ENCODE measurements around the gene TNRC6B.

The TNRC6B gene

GRCh38 chr22:40244586-40244985, 66.9 kb downstream of the TNRC6B start:
- Histone ChIP-seq H3K4me3 (ENCODE audit: low read depth in 1 of 2, low read length in 2 of 2) (no peak overlapping the region), H3K36me3 (ENCODE audit: control insufficient read depth in 1 of 2, insufficient read depth in 2 of 2, low read length in 2 of 2) (peaks cover 6 to 8% of the 10 kb centered on the region in 2 donors), H3K27me3 (ENCODE audit: low read depth, low read length) (no peaks in the 10 kb centered on the region), H3K4me1 (ENCODE audit: control insufficient read depth in 1 of 2, insufficient read depth in 2 of 2, low read length in 2 of 2) (peaks cover 0 to 4% of the 10 kb centered on the region in 2 donors), H3K9me3 (ENCODE audit: control insufficient read depth in 1 of 2, low read length in 2 of 2) (no peaks in the 10 kb centered on the region), H3K27ac (ENCODE audit: low read length) (no peak overlapping the region)

DNA sequence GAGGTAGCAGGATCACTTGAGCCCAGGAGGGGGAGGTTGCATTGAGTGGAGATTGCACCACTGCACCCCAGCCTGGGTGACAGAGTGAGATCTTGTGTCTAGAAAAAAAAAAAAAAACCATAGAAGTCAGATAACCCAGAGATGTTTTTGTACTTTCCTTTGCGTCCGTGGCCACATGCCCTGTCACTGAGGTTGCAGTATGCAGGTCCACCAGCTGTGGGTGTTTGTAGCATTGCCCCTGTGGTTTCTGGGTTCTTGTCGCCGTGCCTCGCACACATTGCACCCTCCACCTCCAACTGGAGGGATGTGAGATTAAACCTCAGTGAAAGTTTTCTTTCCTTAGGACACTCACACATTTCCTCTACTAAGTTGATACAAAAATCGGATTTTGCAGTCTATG, 70.3 kb downstream of the TNRC6B start:
- no peak overlapping the region for H3K4me3 ChIP-seq (ENCODE audit: low read depth in 1 of 2, low read length in 2 of 2)
- H3K27me3 ChIP-seq (ENCODE audit: low read depth, low read length), result no peaks in the 10 kb centered on the region
- H3K27ac ChIP-seq (ENCODE audit: low read length), result no peak overlapping the region
- H3K4me1 ChIP-seq (ENCODE audit: control insufficient read depth in 1 of 2, insufficient read depth in 2 of 2, low read length in 2 of 2), result peaks cover 0 to 6% of the 10 kb centered on the region in 2 donors
- H3K9me3 ChIP-seq (ENCODE audit: control insufficient read depth in 1 of 2, low read length in 2 of 2), result no peaks in the 10 kb centered on the region
- peaks cover 8 to 10% of the 10 kb centered on the region in 2 donors for H3K36me3 ChIP-seq (ENCODE audit: control insufficient read depth in 1 of 2, insufficient read depth in 2 of 2, low read length in 2 of 2)

DNA sequence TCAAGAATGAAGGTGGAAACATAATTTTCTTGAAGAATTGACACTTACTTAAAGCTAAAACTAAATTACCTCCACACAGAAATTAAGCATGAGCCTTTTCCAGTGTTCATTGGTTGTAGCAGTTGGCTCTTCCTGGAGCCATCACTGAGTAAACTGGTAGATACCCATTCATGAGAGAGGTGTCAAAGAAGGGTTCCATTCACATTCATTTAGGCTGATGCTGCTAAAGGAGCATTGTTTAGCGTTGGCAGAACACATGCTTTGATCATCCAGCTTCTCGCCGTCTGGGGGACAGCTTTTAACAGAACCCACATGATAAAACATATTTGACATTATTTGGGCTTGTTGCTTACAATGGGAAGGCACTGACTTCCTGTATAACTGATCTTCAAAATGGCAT, 71.6 kb downstream of the TNRC6B start:
- Histone ChIP-seq H3K9me3 (ENCODE audit: control insufficient read depth in 1 of 2, low read length in 2 of 2) (no peaks in the 10 kb centered on the region), H3K4me1 (ENCODE audit: control insufficient read depth in 1 of 2, insufficient read depth in 2 of 2, low read length in 2 of 2) (peaks cover 0 to 6% of the 10 kb centered on the region in 2 donors), H3K4me3 (ENCODE audit: low read depth in 1 of 2, low read length in 2 of 2) (no peak overlapping the region), H3K36me3 (ENCODE audit: control insufficient read depth in 1 of 2, insufficient read depth in 2 of 2, low read length in 2 of 2) (peaks cover 8 to 10% of the 10 kb centered on the region in 2 donors), H3K27ac (ENCODE audit: low read length) (no peak overlapping the region), H3K27me3 (ENCODE audit: low read depth, low read length) (no peaks in the 10 kb centered on the region)

GRCh38 chr22:40250608-40251007, 72.9 kb downstream of the TNRC6B start:
- Histone ChIP-seq H3K27me3 (ENCODE audit: low read depth, low read length) (no peaks in the 10 kb centered on the region), H3K4me3 (ENCODE audit: low read depth in 1 of 2, low read length in 2 of 2) (no peak overlapping the region), H3K4me1 (ENCODE audit: control insufficient read depth in 1 of 2, insufficient read depth in 2 of 2, low read length in 2 of 2) (peaks cover 0 to 6% of the 10 kb centered on the region in 2 donors), H3K36me3 (ENCODE audit: control insufficient read depth in 1 of 2, insufficient read depth in 2 of 2, low read length in 2 of 2) (peaks cover 8 to 17% of the 10 kb centered on the region in 2 donors), H3K9me3 (ENCODE audit: control insufficient read depth in 1 of 2, low read length in 2 of 2) (no peaks in the 10 kb centered on the region), H3K27ac (ENCODE audit: low read length) (no peak overlapping the region)

- H3K27ac ChIP-seq (ENCODE audit: low read length), result no peak overlapping the region
- H3K36me3 ChIP-seq (ENCODE audit: control insufficient read depth in 1 of 2, insufficient read depth in 2 of 2, low read length in 2 of 2), result peaks cover 8 to 17% of the 10 kb centered on the region in 2 donors
- H3K9me3 ChIP-seq (ENCODE audit: control insufficient read depth in 1 of 2, low read length in 2 of 2), result no peaks in the 10 kb centered on the region
- H3K27me3 ChIP-seq (ENCODE audit: low read depth, low read length), result no peaks in the 10 kb centered on the region
- H3K4me1 ChIP-seq (ENCODE audit: control insufficient read depth in 1 of 2, insufficient read depth in 2 of 2, low read length in 2 of 2), result peaks cover 0 to 6% of the 10 kb centered on the region in 2 donors
- H3K4me3 ChIP-seq (ENCODE audit: low read depth in 1 of 2, low read length in 2 of 2), result no peak overlapping the region
Observed at GRCh38 chr22:40251106-40251505, 73.4 kb downstream of the TNRC6B start.

DNA sequence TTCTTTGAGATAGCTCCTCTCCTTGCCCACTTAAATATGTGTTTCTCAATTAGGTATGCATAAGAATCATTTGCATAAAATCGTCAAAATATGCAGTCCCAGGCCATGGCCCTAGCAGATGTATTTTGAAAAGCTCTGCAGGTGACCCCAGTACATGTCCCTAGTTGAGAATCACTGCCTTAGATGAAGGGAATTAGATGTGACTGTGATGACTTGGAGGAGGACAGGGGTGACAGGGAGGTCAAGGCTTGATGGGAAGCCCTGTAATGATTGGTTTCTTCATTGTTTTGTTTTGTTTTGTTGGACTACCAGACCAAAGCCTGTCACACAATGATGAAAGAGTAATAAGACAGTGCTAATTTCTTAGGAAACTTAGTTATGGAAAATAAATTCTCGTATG, 74.4 kb downstream of the TNRC6B start:
- Histone ChIP-seq H3K4me1 (ENCODE audit: control insufficient read depth in 1 of 2, insufficient read depth in 2 of 2, low read length in 2 of 2) (peaks cover 0 to 9% of the 10 kb centered on the region in 2 donors), H3K9me3 (ENCODE audit: control insufficient read depth in 1 of 2, low read length in 2 of 2) (no peaks in the 10 kb centered on the region), H3K27ac (ENCODE audit: low read length) (no peak overlapping the region), H3K27me3 (ENCODE audit: low read depth, low read length) (no peaks in the 10 kb centered on the region), H3K36me3 (ENCODE audit: control insufficient read depth in 1 of 2, insufficient read depth in 2 of 2, low read length in 2 of 2) (peaks cover 1 to 11% of the 10 kb centered on the region in 2 donors), H3K4me3 (ENCODE audit: low read depth in 1 of 2, low read length in 2 of 2) (no peak overlapping the region)

- Histone ChIP-seq H3K27me3 (ENCODE audit: low read depth, low read length) (no peaks in the 10 kb centered on the region), H3K4me1 (ENCODE audit: control insufficient read depth in 1 of 2, insufficient read depth in 2 of 2, low read length in 2 of 2) (peaks cover 4 to 15% of the 10 kb centered on the region in 2 donors), H3K27ac (ENCODE audit: low read length) (no peak overlapping the region), H3K36me3 (ENCODE audit: control insufficient read depth in 1 of 2, insufficient read depth in 2 of 2, low read length in 2 of 2) (peaks cover 0 to 11% of the 10 kb centered on the region in 2 donors), H3K4me3 (ENCODE audit: low read depth in 1 of 2, low read length in 2 of 2) (no peak overlapping the region), H3K9me3 (ENCODE audit: control insufficient read depth in 1 of 2, low read length in 2 of 2) (no peaks in the 10 kb centered on the region)
Observed at GRCh38 chr22:40256516-40256915, 78.8 kb downstream of the TNRC6B start.

- peaks cover 4 to 15% of the 10 kb centered on the region in 2 donors for H3K4me1 ChIP-seq (ENCODE audit: control insufficient read depth in 1 of 2, insufficient read depth in 2 of 2, low read length in 2 of 2)
- H3K27ac ChIP-seq (ENCODE audit: low read length), result peak overlapping the region; percentile 45
- H3K4me3 ChIP-seq (ENCODE audit: low read depth in 1 of 2, low read length in 2 of 2), result no peak overlapping the region
- H3K27me3 ChIP-seq (ENCODE audit: low read depth, low read length), result no peaks in the 10 kb centered on the region
- peaks cover 6 to 11% of the 10 kb centered on the region in 2 donors for H3K36me3 ChIP-seq (ENCODE audit: control insufficient read depth in 1 of 2, insufficient read depth in 2 of 2, low read length in 2 of 2)
- no peaks in the 10 kb centered on the region for H3K9me3 ChIP-seq (ENCODE audit: control insufficient read depth in 1 of 2, low read length in 2 of 2)
Observed at GRCh38 chr22:40258017-40258416, 80.3 kb downstream of the TNRC6B start.

GRCh38 chr22:40258501-40258915, 80.8 kb downstream of the TNRC6B start:
- Histone ChIP-seq H3K27ac (ENCODE audit: low read length) (peak overlapping the region; percentile 45), H3K9me3 (ENCODE audit: control insufficient read depth in 1 of 2, low read length in 2 of 2) (no peaks in the 10 kb centered on the region), H3K4me1 (ENCODE audit: control insufficient read depth in 1 of 2, insufficient read depth in 2 of 2, low read length in 2 of 2) (peaks cover 4 to 15% of the 10 kb centered on the region in 2 donors), H3K36me3 (ENCODE audit: control insufficient read depth in 1 of 2, insufficient read depth in 2 of 2, low read length in 2 of 2) (peaks cover 7 to 11% of the 10 kb centered on the region in 2 donors), H3K27me3 (ENCODE audit: low read depth, low read length) (no peaks in the 10 kb centered on the region), H3K4me3 (ENCODE audit: low read depth in 1 of 2, low read length in 2 of 2) (no peak overlapping the region)

DNA sequence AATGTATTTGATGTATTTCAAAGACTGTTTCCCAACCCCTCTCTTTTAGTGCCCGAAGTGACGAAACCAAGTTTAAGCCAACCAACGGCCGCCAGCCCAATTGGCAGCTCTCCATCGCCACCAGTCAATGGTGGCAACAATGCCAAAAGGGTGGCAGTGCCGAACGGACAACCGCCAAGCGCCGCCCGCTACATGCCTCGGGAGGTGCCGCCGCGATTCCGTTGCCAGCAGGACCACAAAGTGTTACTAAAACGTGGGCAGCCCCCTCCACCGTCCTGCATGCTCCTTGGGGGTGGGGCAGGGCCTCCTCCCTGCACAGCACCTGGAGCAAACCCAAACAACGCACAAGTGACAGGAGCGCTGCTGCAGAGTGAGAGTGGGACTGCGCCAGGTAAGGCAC, 84.1 kb downstream of the TNRC6B start:
- no peak overlapping the region for H3K4me3 ChIP-seq (ENCODE audit: low read depth in 1 of 2, low read length in 2 of 2)
- peaks cover 27 to 36% of the 10 kb centered on the region in 2 donors for H3K36me3 ChIP-seq (ENCODE audit: control insufficient read depth in 1 of 2, insufficient read depth in 2 of 2, low read length in 2 of 2)
- peaks cover 4 to 15% of the 10 kb centered on the region in 2 donors for H3K4me1 ChIP-seq (ENCODE audit: control insufficient read depth in 1 of 2, insufficient read depth in 2 of 2, low read length in 2 of 2)
- H3K27me3 ChIP-seq (ENCODE audit: low read depth, low read length), result no peaks in the 10 kb centered on the region
- no peak overlapping the region for H3K27ac ChIP-seq (ENCODE audit: low read length)
- no peaks in the 10 kb centered on the region for H3K9me3 ChIP-seq (ENCODE audit: control insufficient read depth in 1 of 2, low read length in 2 of 2)

GRCh38 chr22:40263191-40263590, 85.5 kb downstream of the TNRC6B start:
- Histone ChIP-seq H3K36me3 (ENCODE audit: control insufficient read depth in 1 of 2, insufficient read depth in 2 of 2, low read length in 2 of 2) (peaks cover 29 to 41% of the 10 kb centered on the region in 2 donors), H3K4me1 (ENCODE audit: control insufficient read depth in 1 of 2, insufficient read depth in 2 of 2, low read length in 2 of 2) (peaks cover 4 to 10% of the 10 kb centered on the region in 2 donors), H3K27me3 (ENCODE audit: low read depth, low read length) (no peaks in the 10 kb centered on the region), H3K27ac (ENCODE audit: low read length) (no peak overlapping the region), H3K9me3 (ENCODE audit: control insufficient read depth in 1 of 2, low read length in 2 of 2) (no peaks in the 10 kb centered on the region), H3K4me3 (ENCODE audit: low read depth in 1 of 2, low read length in 2 of 2) (no peak overlapping the region)

- Histone ChIP-seq H3K36me3 (ENCODE audit: control insufficient read depth in 1 of 2, insufficient read depth in 2 of 2, low read length in 2 of 2) (peaks cover 29 to 41% of the 10 kb centered on the region in 2 donors), H3K4me3 (ENCODE audit: low read depth in 1 of 2, low read length in 2 of 2) (no peak overlapping the region), H3K27me3 (ENCODE audit: low read depth, low read length) (no peaks in the 10 kb centered on the region), H3K27ac (ENCODE audit: low read length) (no peak overlapping the region), H3K4me1 (ENCODE audit: control insufficient read depth in 1 of 2, insufficient read depth in 2 of 2, low read length in 2 of 2) (no peaks in the 10 kb centered on the region), H3K9me3 (ENCODE audit: control insufficient read depth in 1 of 2, low read length in 2 of 2) (no peaks in the 10 kb centered on the region)
Observed at GRCh38 chr22:40265783-40266182, 88.1 kb downstream of the TNRC6B start.
